ENCODE measurements around the gene DAPK1.
"Not testable (repeated sequence)": the region's sequence is repeated elsewhere in the genome, so short reads cannot be mapped to it uniquely, and the experiment has no call there.

Gene DAPK1

DNA sequence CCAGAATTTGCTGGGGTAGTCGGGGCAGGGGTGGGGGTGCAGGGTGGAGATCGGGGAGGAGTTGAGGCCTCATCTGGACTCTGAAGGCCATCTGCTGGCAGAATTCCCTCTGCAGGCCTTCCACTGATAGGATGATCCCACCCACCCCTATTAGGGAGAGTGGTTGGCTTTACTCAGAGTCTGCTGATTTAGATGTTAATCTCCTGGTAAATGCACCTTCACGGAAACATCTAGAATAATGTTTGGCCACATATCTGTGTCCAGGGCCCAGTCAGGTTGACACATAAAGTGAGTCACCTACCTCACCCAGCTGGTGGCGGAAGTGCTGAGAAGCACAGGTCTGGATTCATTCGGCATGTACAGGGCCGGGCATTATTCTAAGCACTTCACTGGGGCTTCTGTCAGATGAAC lies 50.0 kb downstream of the DAPK1 start:
- DNase-seq, result no peak

DNA sequence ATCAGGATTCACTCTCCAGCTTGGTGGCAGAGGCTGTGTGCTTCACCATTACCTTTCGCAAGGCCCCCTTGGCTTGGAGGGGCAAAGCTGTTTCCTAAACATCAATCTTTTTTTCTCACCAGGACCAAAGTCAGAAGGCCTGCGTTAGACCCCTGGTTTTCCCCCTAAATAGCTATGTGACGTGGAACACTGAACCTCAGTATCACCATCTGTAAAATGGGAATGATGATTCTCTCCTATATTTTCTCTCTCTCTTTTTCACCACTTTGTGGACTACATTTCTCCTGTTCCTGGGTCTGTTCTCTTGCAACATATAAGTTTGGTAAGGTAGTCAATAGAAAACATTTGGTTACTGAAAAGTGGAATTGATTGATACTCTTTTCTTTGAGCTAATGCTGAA lies 50.5 kb downstream of the DAPK1 start:
- DNase-seq, result no peak

GRCh38 chr9:87549088-87549487 lies 51.4 kb downstream of the DAPK1 start:
- DNase-seq, result not testable (repeated sequence)

DNA sequence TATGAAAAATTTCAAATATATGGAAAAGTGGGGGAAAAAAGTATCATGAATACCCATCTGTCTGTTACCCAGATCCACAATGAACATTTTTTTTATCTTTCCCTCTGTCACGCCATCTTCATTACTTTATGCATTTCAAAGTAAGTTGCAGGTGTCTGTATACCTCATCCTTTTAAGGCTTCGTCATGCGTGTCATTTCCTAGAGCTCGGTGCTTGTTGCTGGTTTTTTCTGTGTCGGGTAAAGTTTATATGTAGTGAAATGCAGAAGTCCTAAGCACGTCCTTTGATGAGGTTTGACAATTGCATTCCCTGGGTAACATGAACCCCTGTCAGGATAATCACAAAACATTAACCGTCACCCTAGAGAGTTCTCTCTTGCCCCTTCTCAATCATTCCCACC lies 52.1 kb downstream of the DAPK1 start:
- DNase-seq, result no peak

GRCh38 chr9:87550253-87550954 lies 52.7 kb downstream of the DAPK1 start:
- no peak for DNase-seq

DNA sequence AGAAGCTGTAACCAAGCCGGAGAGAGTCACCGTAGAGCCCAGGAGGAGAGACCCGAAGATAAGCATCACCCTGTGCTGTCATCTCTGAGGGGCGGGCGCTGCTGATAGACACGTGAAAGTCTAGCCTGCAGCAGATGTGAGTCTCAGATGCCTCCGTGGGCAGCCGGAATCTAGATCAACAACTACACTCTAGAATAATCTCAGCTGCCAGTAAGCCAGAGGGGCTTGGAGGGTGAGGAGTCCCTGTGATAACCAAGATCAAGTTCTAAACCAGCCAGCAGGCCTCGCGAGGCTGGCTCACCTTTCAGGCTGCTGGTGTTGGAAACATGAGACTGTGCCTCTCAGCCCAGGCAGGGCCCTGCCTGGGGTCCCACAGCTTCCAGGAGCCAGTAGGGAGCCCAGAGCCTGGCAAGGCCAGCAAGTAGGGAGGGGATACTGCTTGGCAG lies 54.1 kb downstream of the DAPK1 start:
- DNase-seq, result no peak

DNA sequence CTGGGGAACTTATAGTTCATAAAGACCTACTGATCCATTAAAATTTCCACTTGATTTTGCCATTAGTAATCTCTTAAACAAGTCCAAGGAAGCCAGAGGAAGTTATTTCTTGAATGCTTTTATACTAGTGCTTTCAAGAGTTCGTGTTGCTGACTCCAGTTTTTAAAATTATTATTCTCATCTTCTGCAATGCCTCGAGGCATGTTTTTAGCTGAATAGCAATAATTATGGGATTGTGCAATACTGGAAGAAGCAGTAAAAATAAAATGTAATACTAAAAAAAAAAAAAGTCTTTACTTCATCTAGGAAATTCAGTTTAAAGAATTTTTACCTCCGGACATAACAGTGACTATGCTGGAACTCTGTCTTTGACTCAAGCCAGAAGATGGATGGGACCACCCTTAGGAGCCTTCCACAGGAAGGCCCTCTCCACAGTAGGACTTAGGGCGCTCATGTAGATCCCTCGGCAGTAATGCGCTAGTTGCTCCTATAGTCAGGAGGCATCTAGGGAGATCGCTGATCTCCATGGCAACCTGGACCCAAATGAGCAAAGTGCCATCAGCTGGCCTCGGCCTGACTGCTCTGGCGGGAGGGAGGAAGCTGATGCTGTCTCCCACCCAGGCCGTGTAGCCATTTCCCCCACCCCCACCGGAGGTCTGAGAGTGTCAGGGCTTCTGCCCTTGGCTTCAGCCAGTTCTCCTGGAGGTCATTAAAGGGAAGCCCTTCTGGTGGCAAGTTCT lies 56.7 kb downstream of the DAPK1 start:
- DNase-seq, result no peak

DNA sequence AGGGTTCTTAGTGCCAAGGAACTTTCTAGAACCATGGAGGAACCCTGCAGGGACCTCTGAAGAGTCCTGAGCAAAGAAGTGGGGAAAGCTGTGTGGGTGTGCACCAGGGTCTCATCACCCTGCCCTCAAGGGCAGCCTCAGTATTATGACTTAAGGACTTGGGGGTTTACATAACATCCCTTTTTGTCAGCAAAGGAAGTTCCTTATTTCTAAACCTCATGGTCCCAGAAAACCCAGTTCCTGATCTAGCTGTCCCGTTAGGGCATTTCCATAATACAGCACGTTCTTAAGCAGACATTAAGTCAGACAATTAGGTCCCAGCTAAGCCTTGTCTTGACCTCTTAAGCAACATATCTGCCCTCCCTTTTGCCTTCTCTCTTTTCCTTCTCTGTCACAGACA lies 57.3 kb downstream of the DAPK1 start:
- no peak for DNase-seq

DNA sequence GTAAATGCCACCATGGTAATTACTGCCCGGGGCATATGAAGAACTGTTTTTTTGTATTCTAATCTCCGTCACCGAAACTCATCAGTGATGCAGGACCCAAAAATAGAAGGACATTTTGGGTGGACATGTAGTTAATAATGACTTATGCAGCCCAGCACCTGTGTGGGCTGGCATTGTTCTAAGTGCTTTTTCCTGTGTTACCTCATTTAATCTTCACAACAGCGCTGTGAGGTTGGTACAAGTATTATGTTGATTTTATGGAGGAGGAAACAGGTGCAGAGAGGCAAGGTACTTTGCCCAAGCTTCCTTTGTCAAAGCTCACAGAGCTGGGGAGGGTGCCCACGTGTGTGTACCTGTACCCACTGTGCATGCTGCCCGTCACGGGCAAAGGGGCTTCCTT lies 58.4 kb downstream of the DAPK1 start:
- no peak for DNase-seq

- no peak for DNase-seq
Observed at GRCh38 chr9:87556821-87557220, 59.2 kb downstream of the DAPK1 start.

DNA sequence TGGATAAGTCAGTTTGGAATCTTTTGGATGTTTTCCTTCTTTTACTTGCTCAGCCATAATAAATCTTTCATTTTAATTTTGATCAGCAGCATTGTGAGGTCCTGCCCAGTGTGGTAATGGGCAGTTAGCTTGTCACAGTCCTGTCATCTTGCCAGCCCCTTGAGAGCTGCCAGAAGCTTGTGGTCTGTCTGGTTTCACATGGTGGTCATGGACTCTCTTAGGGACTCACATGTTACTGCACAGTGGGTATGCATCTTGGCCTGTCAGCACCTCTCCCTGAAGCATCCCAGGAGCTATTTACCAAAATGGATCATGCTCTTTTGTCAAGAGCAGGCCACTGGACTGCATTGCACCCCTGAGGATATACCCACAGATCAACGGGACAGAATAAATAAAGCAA lies 60.3 kb downstream of the DAPK1 start:
- DNase-seq, result no peak

GRCh38 chr9:87558606-87559190 lies 61.0 kb downstream of the DAPK1 start:
- DNase-seq, result no peak

DNA sequence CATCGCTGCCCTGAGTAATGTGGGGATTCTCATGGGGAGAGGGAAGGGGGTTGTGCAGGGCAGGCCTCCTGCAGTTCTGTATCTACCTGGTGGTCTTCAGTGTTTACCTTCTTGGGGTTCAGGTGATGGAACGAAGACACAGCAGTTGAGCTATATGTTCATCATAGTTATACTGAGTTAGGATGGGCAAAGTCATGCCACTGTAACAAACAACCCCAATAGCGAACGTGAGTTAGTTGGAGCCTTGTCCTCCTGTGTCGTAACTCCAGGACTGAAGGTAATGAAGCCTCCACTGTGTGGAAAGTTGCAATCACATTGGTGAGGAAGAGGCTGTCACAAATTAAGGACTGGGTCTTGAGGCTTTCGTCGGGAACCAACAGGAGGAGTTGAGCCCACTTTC lies 64.4 kb downstream of the DAPK1 start:
- DNase-seq, result no peak

GRCh38 chr9:87562530-87563170 lies 65.0 kb downstream of the DAPK1 start:
- no peak for DNase-seq

- no peak for DNase-seq
Observed at GRCh38 chr9:87564111-87564510, 66.4 kb downstream of the DAPK1 start.

GRCh38 chr9:87564791-87565241 lies 67.1 kb downstream of the DAPK1 start:
- DNase-seq, result no peak

GRCh38 chr9:87567001-87567400 lies 69.3 kb downstream of the DAPK1 start:
- DNase-seq, result no peak

- no peak for DNase-seq
Observed at GRCh38 chr9:87567571-87567970, 69.9 kb downstream of the DAPK1 start.

DNA sequence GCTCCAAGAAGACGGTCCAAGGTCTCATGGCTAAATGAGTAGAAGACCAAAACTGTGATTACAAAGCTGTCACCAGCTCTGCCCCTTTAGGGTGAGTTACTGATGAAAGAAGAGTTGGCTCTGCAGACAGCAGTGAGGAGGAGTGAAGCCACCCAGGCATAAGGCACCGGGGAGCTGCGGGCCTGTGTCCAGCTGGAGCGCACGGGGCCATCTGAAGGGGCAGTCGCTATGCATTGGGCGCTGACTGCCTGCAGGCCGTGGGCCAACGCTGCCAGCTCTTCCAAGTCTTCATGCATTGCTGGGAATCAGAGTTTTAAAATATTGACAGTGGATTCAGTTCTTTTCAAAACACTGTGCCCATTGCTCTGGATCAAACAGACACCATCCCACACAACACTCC lies 70.3 kb downstream of the DAPK1 start:
- DNase-seq, result no peak

DNA sequence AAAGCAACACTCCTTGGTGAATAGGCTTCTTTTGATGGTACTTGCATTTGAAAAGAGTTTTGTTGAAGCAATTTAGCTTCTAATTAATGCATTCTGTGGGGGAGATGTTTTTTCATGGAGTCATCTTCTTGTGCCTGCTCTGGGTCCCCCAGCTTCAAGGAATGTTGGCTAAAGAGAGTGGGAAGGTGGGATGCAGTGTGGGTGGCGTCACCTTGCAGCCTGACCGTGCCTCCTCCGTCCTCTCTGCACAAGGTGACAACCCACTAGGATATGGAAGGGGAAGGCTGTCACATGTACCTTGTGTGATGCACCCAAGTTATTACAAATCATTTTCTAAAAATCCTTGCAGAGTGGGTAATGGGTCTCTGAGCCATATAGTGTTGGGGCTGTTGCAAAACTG lies 70.7 kb downstream of the DAPK1 start:
- DNase-seq, result no peak

DNA sequence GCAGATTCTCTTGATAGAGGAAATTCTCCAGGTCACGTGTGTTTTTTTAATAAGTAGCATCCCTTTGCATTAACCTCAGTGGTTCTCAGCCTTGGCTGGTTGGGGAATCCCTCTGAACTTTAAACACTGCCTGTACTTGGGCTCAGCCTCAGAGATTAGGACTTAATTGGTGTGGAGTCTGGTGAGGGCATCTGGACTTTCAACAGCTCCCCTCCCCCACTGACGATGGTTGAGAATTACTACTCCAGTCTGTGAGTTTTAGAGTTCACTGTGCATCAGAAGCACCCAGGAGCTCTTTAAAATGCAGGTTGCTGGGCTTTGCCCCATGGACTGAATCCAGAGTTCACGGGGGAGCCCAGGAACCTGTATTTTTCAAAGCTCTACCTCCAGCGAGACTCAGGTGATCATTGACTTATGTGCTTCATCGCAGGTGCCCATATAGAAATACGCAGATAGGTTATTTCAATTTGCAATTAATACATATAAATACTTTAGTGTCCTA lies 71.4 kb downstream of the DAPK1 start:
- DNase-seq, result no peak

DNA sequence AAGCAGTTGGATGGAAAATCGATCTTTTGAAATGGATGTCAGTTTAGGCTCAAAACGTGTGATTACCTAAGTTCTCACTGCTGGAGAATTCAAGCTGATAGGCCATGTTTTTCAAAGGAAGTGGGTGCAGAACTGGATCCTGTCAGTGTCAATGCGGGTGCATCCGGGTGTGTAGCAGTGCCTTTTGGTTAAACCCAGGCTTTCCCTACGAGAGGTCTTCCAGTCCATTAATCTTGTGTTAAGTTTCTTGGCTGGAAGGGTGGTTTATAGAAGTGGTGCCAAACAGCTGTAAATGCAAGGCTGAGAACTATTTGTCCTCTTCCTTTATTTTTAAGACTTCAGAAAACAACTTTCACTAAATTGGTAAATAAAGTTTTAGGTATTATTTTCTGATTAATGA lies 71.9 kb downstream of the DAPK1 start:
- DNase-seq, result no peak
